Memory B cell (primary cell): Measurements from ENCODE around the gene OR52A1.
"Not testable (repeated sequence)": the region's sequence is repeated elsewhere in the genome, so short reads cannot be mapped to it uniquely, and the experiment has no call there.

ENCODE experiments used
- ATAC-seq: fragments of 150-1000 bp; cut with Tn5 transposase; 2 replicates; pipeline ENCODE4 v1.10.0; 2021; ENCODE audit warnings: low read depth, mild to moderate bottlenecking, moderate library complexity
- DNase-seq, 2 donors: peaks; one replicate each; pipeline ENCODE4 v3.0.0; 2022; ENCODE audit warnings: low spot score in 2 of 2
- H3K27ac Mint-ChIP-seq: one replicate; pipeline ENCODE4 v1.8.0; 2022; ENCODE audit warnings: mild to moderate bottlenecking, moderate library complexity, mixed read lengths
- H3K27me3 Mint-ChIP-seq: one replicate; pipeline ENCODE4 v1.8.0; 2022; ENCODE audit warnings: mixed read lengths
- H3K36me3 Mint-ChIP-seq: one replicate; pipeline ENCODE4 v1.8.0; 2022; ENCODE audit warnings: mild to moderate bottlenecking, mixed read lengths
- H3K4me1 Mint-ChIP-seq: one replicate; pipeline ENCODE4 v1.8.0; 2022; ENCODE audit warnings: mixed read lengths
- H3K4me3 Mint-ChIP-seq: one replicate; pipeline ENCODE4 v1.8.0; 2022; ENCODE audit warnings: mild to moderate bottlenecking, moderate library complexity, mixed read lengths
- H3K9me3 Mint-ChIP-seq: one replicate; pipeline ENCODE4 v1.8.0; 2022; ENCODE audit warnings: mixed read lengths

The OR52A1 gene

DNA sequence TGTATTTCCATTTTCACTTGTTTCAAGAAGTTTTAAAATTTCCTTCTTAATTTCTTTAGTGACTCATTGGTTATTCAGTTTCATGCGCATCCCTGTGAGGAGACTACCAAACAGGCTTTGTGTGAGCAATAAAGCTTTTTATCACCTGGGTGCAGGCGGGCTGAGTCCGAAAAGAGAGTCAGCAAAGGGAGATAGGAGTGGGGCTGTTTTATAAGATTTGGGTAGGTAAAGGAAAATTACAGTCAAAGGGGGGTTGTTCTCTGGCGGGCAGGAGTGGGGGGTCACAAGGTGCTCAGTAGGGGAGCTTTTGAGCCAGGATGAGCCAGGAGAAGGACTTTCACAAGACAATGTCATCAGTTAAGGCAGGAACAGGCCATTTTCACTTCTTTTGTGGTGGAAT, 5.7 kb upstream of the OR52A1 start:
- not testable (repeated sequence) for ATAC-seq, H3K9me3 Mint-ChIP-seq, H3K27ac Mint-ChIP-seq

DNA sequence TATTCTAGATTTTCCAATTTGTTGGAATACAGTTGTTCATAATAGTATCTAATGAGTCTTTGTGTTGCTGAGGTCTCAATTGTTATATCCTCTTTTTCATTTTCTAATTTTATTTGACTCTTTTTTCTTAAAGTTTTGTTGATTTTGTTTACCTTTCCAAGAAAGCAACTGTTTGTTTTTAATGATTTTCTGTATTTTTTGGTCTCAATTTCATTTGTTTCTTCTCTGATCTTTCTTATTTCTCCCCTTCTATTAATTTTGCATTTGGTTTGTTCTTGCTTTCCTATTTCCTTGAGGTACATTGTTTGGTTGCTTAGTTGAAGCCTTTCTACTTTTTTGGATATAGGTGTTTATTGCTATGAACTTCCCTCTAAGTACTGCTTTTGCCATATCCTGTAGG, 5.2 kb upstream of the OR52A1 start:
- no peaks in the 10 kb centered on the region for H3K4me1 Mint-ChIP-seq

More for the DNA sequence above, 5.7 kb upstream of the OR52A1 start:
- H3K27me3 Mint-ChIP-seq, DNase-seq, H3K4me1 Mint-ChIP-seq, H3K36me3 Mint-ChIP-seq, H3K4me3 Mint-ChIP-seq: not testable (repeated sequence)

DNA sequence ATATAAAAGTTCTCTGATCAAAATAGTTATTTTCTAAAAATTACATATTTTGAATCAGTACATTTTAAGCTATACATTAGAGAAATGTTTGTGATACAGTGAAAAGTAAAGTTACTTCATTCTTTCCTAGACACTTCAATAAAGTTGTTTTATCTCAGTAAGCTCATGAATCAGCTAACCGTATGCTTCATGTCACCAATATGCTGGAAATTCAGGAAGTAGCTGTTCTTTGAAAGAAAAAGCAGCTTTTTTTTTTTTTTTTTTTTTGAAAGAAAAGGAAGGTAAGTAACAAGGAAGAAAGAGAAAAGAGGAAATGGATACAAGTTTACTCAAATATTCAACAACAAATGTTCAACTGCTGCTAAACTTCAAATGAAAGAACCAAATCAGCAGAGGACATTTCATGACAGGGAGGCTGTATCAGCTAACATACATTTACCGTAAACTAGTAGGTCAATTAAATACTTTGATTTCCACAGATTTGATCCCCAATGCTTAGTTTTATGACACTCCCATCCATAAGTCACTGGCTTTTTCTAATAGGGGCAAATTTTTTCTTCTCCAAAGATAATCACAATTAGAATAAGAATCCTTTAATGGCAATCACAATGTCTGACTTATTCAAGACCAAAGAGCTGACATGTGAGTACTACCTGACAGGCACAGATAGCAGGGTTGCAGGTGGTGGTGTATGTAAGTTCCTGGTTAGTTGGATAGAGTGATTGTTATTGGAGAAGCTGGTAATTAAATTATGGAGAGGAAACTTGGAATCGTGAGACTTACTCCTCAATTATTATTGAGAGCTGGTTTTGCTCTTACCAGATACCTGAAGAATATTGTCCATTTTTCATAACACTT, 754 bp downstream of the OR52A1 start:
- H3K36me3 Mint-ChIP-seq, result no peaks in the 10 kb centered on the region
- H3K9me3 Mint-ChIP-seq, result no peaks in the 10 kb centered on the region
- no peak overlapping the region for H3K27ac Mint-ChIP-seq
- H3K4me3 Mint-ChIP-seq, result no peak overlapping the region
- DNase-seq (no peak), ATAC-seq (no peak)
- H3K27me3 Mint-ChIP-seq, result peaks cover 2% of the 10 kb centered on the region
- no peaks in the 10 kb centered on the region for H3K4me1 Mint-ChIP-seq

More for the DNA sequence above, 5.2 kb upstream of the OR52A1 start:
- no peak overlapping the region for H3K4me3 Mint-ChIP-seq
- H3K9me3 Mint-ChIP-seq, result no peaks in the 10 kb centered on the region
- ATAC-seq (no peak), DNase-seq (no peak)
- H3K27me3 Mint-ChIP-seq, result peaks cover 7% of the 10 kb centered on the region
- no peaks in the 10 kb centered on the region for H3K36me3 Mint-ChIP-seq
- H3K27ac Mint-ChIP-seq, result no peak overlapping the region

DNA sequence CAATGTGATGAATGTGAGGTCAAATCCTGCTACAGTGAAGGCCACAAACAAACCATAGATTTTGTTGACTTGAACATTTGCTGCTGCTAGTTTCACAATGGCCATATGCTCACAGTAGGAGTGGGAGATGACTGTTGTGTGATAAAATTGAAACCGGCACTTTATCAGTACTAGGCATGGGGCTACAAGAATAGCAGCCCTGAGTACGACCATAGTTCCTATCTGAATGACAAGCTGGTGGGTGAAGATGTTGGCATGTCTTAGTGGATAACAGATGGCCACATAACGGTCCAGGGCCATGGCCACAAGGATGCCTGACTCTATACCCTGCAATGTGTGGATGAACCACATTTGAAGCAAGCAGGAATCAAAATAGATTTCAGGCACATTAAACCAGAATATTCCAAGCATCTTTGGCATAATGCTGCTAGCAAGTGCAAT, 2.8 kb downstream of the OR52A1 start:
- ATAC-seq, result no peak
- H3K36me3 Mint-ChIP-seq, result no peaks in the 10 kb centered on the region
- no peak overlapping the region for H3K4me3 Mint-ChIP-seq
- DNase-seq, result no peak
- peaks cover 2% of the 10 kb centered on the region for H3K27me3 Mint-ChIP-seq
- H3K27ac Mint-ChIP-seq, result no peak overlapping the region
- H3K4me1 Mint-ChIP-seq, result no peaks in the 10 kb centered on the region
- no peaks in the 10 kb centered on the region for H3K9me3 Mint-ChIP-seq

DNA sequence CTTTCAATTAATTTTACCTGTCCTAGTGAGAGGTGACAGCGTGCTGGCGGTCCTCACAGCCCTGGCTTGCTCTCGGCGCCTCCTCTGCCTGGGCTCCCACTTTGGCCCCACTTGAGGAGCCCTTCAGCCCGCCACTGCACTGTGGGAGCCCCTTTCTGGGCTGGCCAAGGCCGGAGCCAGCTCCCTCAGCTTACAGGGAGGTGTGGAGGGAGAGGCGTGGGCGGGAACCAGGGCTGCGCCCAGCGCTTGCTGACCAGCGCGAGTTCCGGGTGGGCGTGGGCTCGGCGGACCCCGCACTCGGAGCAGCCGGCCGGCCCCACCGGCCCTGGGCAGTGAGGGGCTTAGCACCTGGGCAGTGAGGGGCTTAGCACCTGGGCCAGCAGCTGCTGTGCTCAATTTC, 10.4 kb downstream of the OR52A1 start:
- H3K27me3 Mint-ChIP-seq, H3K27ac Mint-ChIP-seq, ATAC-seq, H3K4me1 Mint-ChIP-seq, H3K4me3 Mint-ChIP-seq, H3K36me3 Mint-ChIP-seq, DNase-seq, H3K9me3 Mint-ChIP-seq: not testable (repeated sequence)

DNA sequence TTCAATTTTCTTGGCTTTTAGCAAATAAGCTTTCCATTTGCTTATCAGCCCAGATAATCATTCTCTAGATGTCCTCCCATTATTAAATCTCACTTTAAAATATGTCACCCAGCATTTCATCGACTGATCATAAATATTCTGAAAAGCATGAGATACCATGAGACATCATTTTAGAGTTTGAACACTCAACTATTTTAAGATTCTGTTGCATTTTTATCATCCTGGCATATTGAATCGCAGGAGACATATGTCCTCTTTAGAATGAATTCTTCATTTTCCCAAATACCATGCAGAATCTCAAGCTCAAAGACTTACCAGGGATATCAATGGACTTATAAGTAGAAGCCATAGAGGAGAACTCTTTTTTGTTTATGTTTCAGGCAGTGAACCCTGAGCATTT, 16.6 kb downstream of the OR52A1 start, which contains the start of gene OR52A5:
OR52A5 (minus strand) TSS at position 361 of the 400 bp plus-strand sequence. CDS start 5,714 bp downstream, outside the sequence.
- Mint-ChIP-seq H3K36me3 (no peaks in the 10 kb centered on the region), H3K4me3 (no peak within 1 kb of the TSS), H3K27ac (no peak within 1 kb of the TSS), H3K4me1 (no peaks in the 10 kb centered on the region), H3K9me3 (no peaks in the 10 kb centered on the region), H3K27me3 (no peaks in the 10 kb centered on the region)
- no peak for ATAC-seq
- DNase-seq, result no peak

DNA sequence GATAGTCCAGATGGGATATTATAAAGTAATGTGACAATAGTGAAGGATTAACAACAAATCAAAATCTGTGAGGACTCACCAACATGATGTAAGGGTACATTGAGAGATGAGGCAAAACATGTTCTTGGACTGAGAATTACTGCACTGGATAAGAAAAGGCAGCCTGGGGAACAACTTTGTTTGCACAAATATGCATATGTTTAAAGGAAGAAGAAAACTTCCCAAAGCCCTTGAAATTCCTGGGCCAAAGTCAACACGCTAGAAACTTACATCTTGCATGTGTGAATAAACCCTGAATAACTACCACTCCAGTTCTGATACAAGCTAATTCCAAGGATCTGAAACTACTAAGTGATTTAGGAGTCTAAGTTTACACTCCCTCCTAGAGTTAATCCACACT, 17.5 kb downstream of the OR52A1 start:
- no peaks in the 10 kb centered on the region for H3K9me3 Mint-ChIP-seq
- ATAC-seq, result no peak
- no peaks in the 10 kb centered on the region for H3K27me3 Mint-ChIP-seq
- DNase-seq, result no peak
- no peaks in the 10 kb centered on the region for H3K36me3 Mint-ChIP-seq
- no peaks in the 10 kb centered on the region for H3K4me1 Mint-ChIP-seq
- H3K27ac Mint-ChIP-seq, result no peak overlapping the region
- no peak overlapping the region for H3K4me3 Mint-ChIP-seq

DNA sequence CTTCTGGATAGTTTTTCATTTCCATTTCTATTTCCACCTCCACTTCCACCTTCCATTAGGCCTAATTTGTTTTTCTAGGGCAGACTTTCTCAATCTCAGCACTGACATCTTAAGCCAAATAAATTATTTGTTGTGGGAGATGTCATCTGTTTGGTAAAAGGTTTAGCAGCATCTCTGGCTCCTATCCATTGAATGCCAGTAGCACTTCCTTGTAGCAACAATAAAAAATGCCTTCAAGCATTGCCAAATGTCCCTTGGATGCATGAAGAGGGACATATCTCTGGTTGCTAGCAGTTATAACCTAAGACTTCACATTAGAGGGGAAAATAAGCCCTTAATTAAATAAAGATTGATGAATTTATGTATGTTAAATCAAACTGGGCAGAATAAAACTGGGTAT, 18.3 kb downstream of the OR52A1 start:
- no peak for ATAC-seq
- Mint-ChIP-seq H3K4me1 (no peaks in the 10 kb centered on the region), H3K9me3 (no peaks in the 10 kb centered on the region), H3K27me3 (peaks cover 2% of the 10 kb centered on the region), H3K36me3 (no peaks in the 10 kb centered on the region), H3K4me3 (no peak overlapping the region), H3K27ac (no peak overlapping the region)
- no peak for DNase-seq

DNA sequence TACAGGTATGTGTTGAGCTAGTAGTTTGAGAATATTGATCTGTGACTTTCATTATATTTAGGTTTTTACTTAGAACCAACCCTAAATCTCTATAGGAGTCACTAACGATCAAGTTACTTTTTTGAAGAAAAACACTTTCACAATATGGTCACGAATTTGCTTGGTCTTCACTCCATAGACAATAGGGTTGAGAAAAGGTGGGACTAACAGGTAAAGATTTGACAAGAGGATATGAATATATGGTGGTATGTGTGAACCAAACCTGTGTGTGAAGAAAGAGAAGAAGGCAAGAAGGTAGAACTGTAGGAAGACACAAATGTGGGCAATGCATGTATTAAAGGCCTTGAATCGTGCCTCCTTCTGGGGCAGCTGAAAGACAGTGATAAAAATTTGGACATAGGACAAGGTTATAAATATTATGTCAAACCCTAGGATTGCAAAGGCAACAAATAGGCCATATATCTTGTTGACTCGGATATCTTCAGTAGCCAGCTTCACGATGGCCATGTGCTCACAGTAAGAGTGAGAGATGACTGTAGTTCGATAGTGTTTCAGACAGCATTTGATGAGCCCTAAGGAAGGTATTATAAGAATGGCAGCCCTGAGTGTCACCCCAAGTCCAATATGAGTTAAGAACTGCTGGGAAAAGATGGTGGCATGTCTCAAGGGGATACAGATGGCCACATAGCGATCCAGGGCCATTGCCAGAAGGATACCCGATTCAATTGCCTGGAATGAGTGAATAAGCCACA, 22.8 kb downstream of the OR52A1 start:
- ATAC-seq, result no peak
- no peak for DNase-seq
- Mint-ChIP-seq H3K27ac (no peak overlapping the region), H3K4me1 (no peaks in the 10 kb centered on the region), H3K4me3 (no peak overlapping the region), H3K36me3 (no peaks in the 10 kb centered on the region), H3K9me3 (no peaks in the 10 kb centered on the region), H3K27me3 (peaks cover 2% of the 10 kb centered on the region)

DNA sequence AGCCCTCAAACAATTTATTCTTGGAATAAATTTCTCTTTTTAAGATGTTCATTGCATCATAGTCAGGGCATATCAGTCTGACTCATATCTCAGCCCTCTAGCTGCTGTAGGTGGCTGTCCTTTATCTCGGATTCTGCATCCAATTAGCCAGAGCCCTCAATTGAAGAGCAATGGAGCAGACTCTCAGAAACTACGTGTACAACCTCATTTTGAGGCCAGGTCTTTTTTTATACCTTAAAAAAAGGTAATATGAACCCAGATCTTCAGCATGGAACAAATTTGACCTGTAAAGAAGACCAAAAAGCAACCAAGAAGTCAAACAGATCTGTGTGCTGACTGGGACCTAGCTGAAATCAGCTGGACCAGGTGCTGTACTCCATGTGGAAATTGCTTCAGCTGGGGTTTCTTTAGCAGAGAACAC, 25.1 kb downstream of the OR52A1 start:
- H3K4me3 Mint-ChIP-seq, result no peak overlapping the region

DNA sequence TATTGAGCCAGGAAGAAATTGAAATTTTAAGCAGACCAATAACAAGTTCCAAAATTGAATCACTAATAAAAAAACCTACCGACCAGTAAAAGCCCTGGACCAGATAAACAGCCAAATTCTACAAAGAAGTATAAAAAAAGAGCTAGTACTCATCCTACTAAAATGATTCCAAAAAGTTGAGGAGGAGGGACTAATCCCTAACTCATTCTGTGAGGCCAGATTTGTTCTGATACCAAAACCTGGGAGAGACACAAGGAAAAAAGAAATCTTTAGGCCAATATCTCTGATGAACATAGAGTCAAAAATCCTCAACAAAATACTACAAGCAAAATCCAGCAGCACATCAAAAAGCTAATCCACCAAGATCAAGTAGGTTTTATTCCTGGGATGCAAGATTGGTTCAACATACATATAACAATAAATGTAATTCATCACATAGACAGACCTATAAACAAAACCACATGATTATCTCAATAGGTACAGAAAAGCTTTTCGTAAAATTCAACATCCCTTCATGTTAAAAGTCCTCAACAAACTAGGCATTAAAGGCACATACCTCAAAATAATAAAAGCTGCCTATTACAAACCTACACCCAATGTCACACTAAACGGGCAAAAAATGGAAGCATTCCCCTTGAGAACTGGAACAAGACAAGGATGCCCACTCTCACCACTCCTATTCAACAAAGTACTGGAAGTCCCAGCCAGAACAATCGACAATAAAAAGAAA, 29.5 kb downstream of the OR52A1 start:
- no peaks in the 10 kb centered on the region for H3K36me3 Mint-ChIP-seq
- H3K4me3 Mint-ChIP-seq, result no peak overlapping the region
- ATAC-seq (no peak), DNase-seq (no peak)
- H3K27me3 Mint-ChIP-seq, result no peaks in the 10 kb centered on the region
- no peaks in the 10 kb centered on the region for H3K9me3 Mint-ChIP-seq
- H3K27ac Mint-ChIP-seq, result no peak overlapping the region
- H3K4me1 Mint-ChIP-seq, result peaks cover 2% of the 10 kb centered on the region

More for the DNA sequence above, 25.1 kb downstream of the OR52A1 start:
- ATAC-seq (no peak), DNase-seq (no peak)
- H3K27ac Mint-ChIP-seq, result no peak overlapping the region
- no peaks in the 10 kb centered on the region for H3K36me3 Mint-ChIP-seq
- H3K27me3 Mint-ChIP-seq, result peaks cover 2% of the 10 kb centered on the region
- H3K9me3 Mint-ChIP-seq, result no peaks in the 10 kb centered on the region
- H3K4me1 Mint-ChIP-seq, result no peaks in the 10 kb centered on the region

DNA sequence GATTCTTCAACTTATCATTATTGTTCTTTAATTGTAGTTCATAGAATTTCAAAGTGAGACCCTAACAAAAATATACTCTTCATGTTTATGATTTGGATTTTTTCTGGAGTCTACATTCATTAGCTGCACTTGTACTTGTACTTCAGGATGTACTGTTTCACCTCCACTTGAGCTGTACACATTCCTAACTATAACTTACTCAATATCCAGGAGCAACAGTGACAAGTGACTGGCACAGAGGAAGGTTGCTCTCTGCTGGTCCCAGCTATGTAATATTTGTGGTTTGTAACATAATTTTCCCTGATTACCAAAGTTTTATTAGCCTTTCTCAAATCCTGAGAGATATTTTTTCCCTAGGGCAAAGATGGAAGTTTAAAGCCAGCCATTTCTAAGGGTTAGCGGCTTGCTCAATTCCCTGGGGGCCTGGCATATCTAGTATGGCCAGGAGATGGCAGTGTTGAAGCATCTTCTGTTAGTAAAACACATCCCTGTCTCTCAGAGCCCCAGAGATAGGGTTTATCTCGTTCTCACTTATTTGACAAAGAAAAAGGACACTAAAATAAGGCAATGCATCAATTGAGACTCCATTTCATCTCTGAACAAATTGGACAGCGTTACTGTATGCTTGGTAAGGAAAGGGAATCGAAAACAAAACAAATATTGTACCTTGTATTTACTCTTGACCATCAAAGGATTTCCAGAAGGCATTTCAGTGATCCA, 30.6 kb downstream of the OR52A1 start:
- H3K27me3 Mint-ChIP-seq, result no peaks in the 10 kb centered on the region
- peak; percentile 59 for ATAC-seq
- H3K36me3 Mint-ChIP-seq, result no peaks in the 10 kb centered on the region
- H3K4me1 Mint-ChIP-seq, result peaks cover 2% of the 10 kb centered on the region
- H3K27ac Mint-ChIP-seq, result no peak overlapping the region
- DNase-seq, result peak; percentile 40 to 54
- H3K9me3 Mint-ChIP-seq, result no peaks in the 10 kb centered on the region
- no peak overlapping the region for H3K4me3 Mint-ChIP-seq

DNA sequence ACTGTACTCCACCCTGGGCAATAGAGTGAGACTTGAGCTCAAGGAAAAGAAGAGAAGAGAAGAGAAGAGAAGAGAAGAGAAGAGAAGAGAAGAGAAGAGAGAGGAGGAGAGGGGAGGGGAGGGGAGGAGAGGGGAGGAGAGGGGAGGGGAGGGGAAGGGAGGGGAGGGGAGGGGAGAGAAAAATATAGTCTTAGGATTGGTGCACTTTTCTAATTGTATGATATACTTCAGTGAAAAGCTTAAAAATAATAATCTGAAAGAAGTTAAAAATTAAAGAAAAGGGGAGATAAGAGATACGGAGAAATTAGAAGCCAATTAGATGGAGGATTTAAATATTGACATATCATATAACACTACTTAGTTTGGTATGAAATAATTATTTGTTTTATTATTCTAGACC, 35.7 kb downstream of the OR52A1 start:
- Mint-ChIP-seq H3K4me1 (no peaks in the 10 kb centered on the region), H3K36me3 (no peaks in the 10 kb centered on the region), H3K27me3 (peaks cover 9% of the 10 kb centered on the region), H3K4me3 (no peak overlapping the region), H3K9me3 (peaks cover 2% of the 10 kb centered on the region), H3K27ac (no peak overlapping the region)
- DNase-seq (no peak), ATAC-seq (no peak)
